ENCODE measurements around the gene UNKL. TPM values are rescaled to one million over a fixed set of nuclear protein-coding genes. Genes with fewer than 3 reads are reported as not detected.

Gene UNKL
- total and polyA plus RNA-seq, 2 donors: 10.5 to 21.9 TPM

- Histone ChIP-seq H3K4me1 (ENCODE audit: control insufficient read depth in 2 of 2, insufficient read depth in 2 of 2, low read length in 2 of 2) (no peaks in the 10 kb centered on the region), H3K4me3 (ENCODE audit: low read length in 2 of 2) (no peak overlapping the region), H3K27me3 (ENCODE audit: control insufficient read depth in 2 of 2, insufficient read depth in 1 of 2, low read length in 1 of 2) (no peaks in the 10 kb centered on the region), H3K36me3 (ENCODE audit: control insufficient read depth in 2 of 2, insufficient read depth in 2 of 2, low read length in 1 of 2) (peaks cover 45 to 80% of the 10 kb centered on the region in 2 donors), H3K27ac (ENCODE audit: low read depth in 1 of 2, low read length in 1 of 2) (no peak overlapping the region), H3K9me3 (ENCODE audit: control insufficient read depth in 2 of 2, insufficient read depth in 1 of 2, low read length in 1 of 2) (no peaks in the 10 kb centered on the region)
- DNase-seq (ENCODE audit: low read depth in 6 of 9, low spot score in 9 of 9): no peak
- WGBS: 97% methylated on average over 30 of the region's 30 CpGs
Observed at GRCh38 chr16:1448536-1449116, 34.1 kb upstream of the UNKL start.

DNA sequence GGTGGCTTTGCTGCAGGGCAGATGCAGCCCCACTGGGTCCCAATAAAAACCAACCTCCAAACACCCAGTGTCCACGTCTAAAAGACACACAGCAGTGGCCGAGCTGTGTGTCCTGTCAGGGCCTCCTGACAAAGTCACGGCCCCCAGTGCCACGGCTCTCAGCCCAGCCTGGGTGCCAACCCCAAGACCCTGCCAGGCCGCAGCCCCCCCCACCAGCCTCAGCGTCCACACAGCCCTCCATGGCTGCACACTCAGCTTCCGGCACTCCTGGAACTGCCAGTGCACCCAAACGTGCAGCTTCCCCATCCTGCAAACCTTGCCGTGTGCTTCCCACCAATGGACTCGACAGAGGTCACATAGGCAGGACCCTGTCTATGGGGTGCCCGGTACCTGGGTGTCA is 33.5 kb upstream of the UNKL start:
- H3K27me3 ChIP-seq (ENCODE audit: control insufficient read depth in 2 of 2, insufficient read depth in 1 of 2, low read length in 1 of 2): no peaks in the 10 kb centered on the region
- H3K36me3 ChIP-seq (ENCODE audit: control insufficient read depth in 2 of 2, insufficient read depth in 2 of 2, low read length in 1 of 2): peaks cover 41 to 74% of the 10 kb centered on the region in 2 donors
- 98% methylated on average over 11 of the region's 11 CpGs for WGBS
- H3K4me3 ChIP-seq (ENCODE audit: low read length in 2 of 2): no peak overlapping the region
- H3K4me1 ChIP-seq (ENCODE audit: control insufficient read depth in 2 of 2, insufficient read depth in 2 of 2, low read length in 2 of 2): no peaks in the 10 kb centered on the region
- DNase-seq (ENCODE audit: low read depth in 6 of 9, low spot score in 9 of 9): no peak
- H3K9me3 ChIP-seq (ENCODE audit: control insufficient read depth in 2 of 2, insufficient read depth in 1 of 2, low read length in 1 of 2): no peaks in the 10 kb centered on the region
- no peak overlapping the region for H3K27ac ChIP-seq (ENCODE audit: low read depth in 1 of 2, low read length in 1 of 2)

GRCh38 chr16:1446296-1447080 is 32.0 kb upstream of the UNKL start:
- WGBS: 97% methylated on average over 41 of the region's 41 CpGs
- Histone ChIP-seq H3K27me3 (ENCODE audit: control insufficient read depth in 2 of 2, insufficient read depth in 1 of 2, low read length in 1 of 2) (no peaks in the 10 kb centered on the region), H3K9me3 (ENCODE audit: control insufficient read depth in 2 of 2, insufficient read depth in 1 of 2, low read length in 1 of 2) (no peaks in the 10 kb centered on the region), H3K4me3 (ENCODE audit: low read length in 2 of 2) (no peak overlapping the region), H3K4me1 (ENCODE audit: control insufficient read depth in 2 of 2, insufficient read depth in 2 of 2, low read length in 2 of 2) (no peaks in the 10 kb centered on the region), H3K27ac (ENCODE audit: low read depth in 1 of 2, low read length in 1 of 2) (no peak overlapping the region), H3K36me3 (ENCODE audit: control insufficient read depth in 2 of 2, insufficient read depth in 2 of 2, low read length in 1 of 2) (peaks cover 38 to 59% of the 10 kb centered on the region in 2 donors)
- DNase-seq (ENCODE audit: low read depth in 6 of 9, low spot score in 9 of 9): no peak

GRCh38 chr16:1445518-1446203 is 31.2 kb upstream of the UNKL start:
- DNase-seq (ENCODE audit: low read depth in 6 of 9, low spot score in 9 of 9): no peak

GRCh38 chr16:1444730-1445517 is 30.4 kb upstream of the UNKL start:
- no peaks in the 10 kb centered on the region for H3K9me3 ChIP-seq (ENCODE audit: control insufficient read depth in 2 of 2, insufficient read depth in 1 of 2, low read length in 1 of 2)
- H3K27ac ChIP-seq (ENCODE audit: low read depth in 1 of 2, low read length in 1 of 2): no peak overlapping the region
- H3K4me3 ChIP-seq (ENCODE audit: low read length in 2 of 2): no peak overlapping the region
- H3K27me3 ChIP-seq (ENCODE audit: control insufficient read depth in 2 of 2, insufficient read depth in 1 of 2, low read length in 1 of 2): no peaks in the 10 kb centered on the region
- H3K36me3 ChIP-seq (ENCODE audit: control insufficient read depth in 2 of 2, insufficient read depth in 2 of 2, low read length in 1 of 2): peaks cover 29 to 48% of the 10 kb centered on the region in 2 donors
- WGBS: 94% methylated on average over 48 of the region's 48 CpGs
- DNase-seq (ENCODE audit: low read depth in 6 of 9, low spot score in 9 of 9): no peak
- no peaks in the 10 kb centered on the region for H3K4me1 ChIP-seq (ENCODE audit: control insufficient read depth in 2 of 2, insufficient read depth in 2 of 2, low read length in 2 of 2)

More at GRCh38 chr16:1445518-1446203, 31.2 kb upstream of the UNKL start:
- H3K27me3 ChIP-seq (ENCODE audit: control insufficient read depth in 2 of 2, insufficient read depth in 1 of 2, low read length in 1 of 2): no peaks in the 10 kb centered on the region
- no peak overlapping the region for H3K27ac ChIP-seq (ENCODE audit: low read depth in 1 of 2, low read length in 1 of 2)
- H3K4me1 ChIP-seq (ENCODE audit: control insufficient read depth in 2 of 2, insufficient read depth in 2 of 2, low read length in 2 of 2): no peaks in the 10 kb centered on the region
- peaks cover 34 to 54% of the 10 kb centered on the region in 2 donors for H3K36me3 ChIP-seq (ENCODE audit: control insufficient read depth in 2 of 2, insufficient read depth in 2 of 2, low read length in 1 of 2)
- H3K4me3 ChIP-seq (ENCODE audit: low read length in 2 of 2): no peak overlapping the region
- 93% methylated on average over 25 of the region's 25 CpGs for WGBS
- H3K9me3 ChIP-seq (ENCODE audit: control insufficient read depth in 2 of 2, insufficient read depth in 1 of 2, low read length in 1 of 2): no peaks in the 10 kb centered on the region

GRCh38 chr16:1443980-1444729 is 29.7 kb upstream of the UNKL start, which contains the start of gene CCDC154:
Gene CCDC154, minus strand, starts transcription at chr16:1444556. Its CDS starts 234 bp downstream, at chr16:1444322.
- DNase-seq (ENCODE audit: low read depth in 6 of 9, low spot score in 9 of 9): no peak
- WGBS: 93% methylated on average over 27 of the region's 27 CpGs
- Histone ChIP-seq H3K9me3 (ENCODE audit: control insufficient read depth in 2 of 2, insufficient read depth in 1 of 2, low read length in 1 of 2) (no peaks in the 10 kb centered on the region), H3K36me3 (ENCODE audit: control insufficient read depth in 2 of 2, insufficient read depth in 2 of 2, low read length in 1 of 2) (peaks cover 22 to 41% of the 10 kb centered on the region in 2 donors), H3K27ac (ENCODE audit: low read depth in 1 of 2, low read length in 1 of 2) (no peak within 1 kb of the TSS), H3K27me3 (ENCODE audit: control insufficient read depth in 2 of 2, insufficient read depth in 1 of 2, low read length in 1 of 2) (no peaks in the 10 kb centered on the region), H3K4me3 (ENCODE audit: low read length in 2 of 2) (no peak within 1 kb of the TSS), H3K4me1 (ENCODE audit: control insufficient read depth in 2 of 2, insufficient read depth in 2 of 2, low read length in 2 of 2) (no peaks in the 10 kb centered on the region)

- H3K36me3 ChIP-seq (ENCODE audit: control insufficient read depth in 2 of 2, insufficient read depth in 2 of 2, low read length in 1 of 2): peaks cover 20 to 34% of the 10 kb centered on the region in 2 donors
- no peaks in the 10 kb centered on the region for H3K27me3 ChIP-seq (ENCODE audit: control insufficient read depth in 2 of 2, insufficient read depth in 1 of 2, low read length in 1 of 2)
- WGBS: 93% methylated on average over 38 of the region's 38 CpGs
- H3K9me3 ChIP-seq (ENCODE audit: control insufficient read depth in 2 of 2, insufficient read depth in 1 of 2, low read length in 1 of 2): no peaks in the 10 kb centered on the region
- no peak for DNase-seq (ENCODE audit: low read depth in 6 of 9, low spot score in 9 of 9)
- H3K4me3 ChIP-seq (ENCODE audit: low read length in 2 of 2): no peak overlapping the region
- H3K4me1 ChIP-seq (ENCODE audit: control insufficient read depth in 2 of 2, insufficient read depth in 2 of 2, low read length in 2 of 2): no peaks in the 10 kb centered on the region
- H3K27ac ChIP-seq (ENCODE audit: low read depth in 1 of 2, low read length in 1 of 2): no peak overlapping the region
Observed at GRCh38 chr16:1443403-1443973, 29.0 kb upstream of the UNKL start.

- WGBS: 90% methylated on average over 24 of the region's 24 CpGs
Observed at GRCh38 chr16:1442697-1443096, 28.2 kb upstream of the UNKL start.

More at GRCh38 chr16:1442697-1443096, 28.2 kb upstream of the UNKL start:
- DNase-seq (ENCODE audit: low read depth in 6 of 9, low spot score in 9 of 9): no peak
- H3K27me3 ChIP-seq (ENCODE audit: control insufficient read depth in 2 of 2, insufficient read depth in 1 of 2, low read length in 1 of 2): no peaks in the 10 kb centered on the region
- H3K36me3 ChIP-seq (ENCODE audit: control insufficient read depth in 2 of 2, insufficient read depth in 2 of 2, low read length in 1 of 2): peaks cover 13 to 26% of the 10 kb centered on the region in 2 donors
- H3K4me1 ChIP-seq (ENCODE audit: control insufficient read depth in 2 of 2, insufficient read depth in 2 of 2, low read length in 2 of 2): no peaks in the 10 kb centered on the region
- no peaks in the 10 kb centered on the region for H3K9me3 ChIP-seq (ENCODE audit: control insufficient read depth in 2 of 2, insufficient read depth in 1 of 2, low read length in 1 of 2)
- no peak overlapping the region for H3K4me3 ChIP-seq (ENCODE audit: low read length in 2 of 2)
- H3K27ac ChIP-seq (ENCODE audit: low read depth in 1 of 2, low read length in 1 of 2): no peak overlapping the region

Measured in thymus (tissue), 11 donors.